MM.1S (cell line): ENCODE data around the gene SLC38A6.

Source experiments
- CTCF ChIP-seq: fragments of 300-600 bp; sonication (generic); IDR thresholded peaks from 2 replicates; pipeline ENCODE4 v1.5.1; 2016; ENCODE audit warnings: antibody characterized with exemption, low read length, mixed read lengths
- EZH2 ChIP-seq: fragments of 300-600 bp; sonication (generic); optimal IDR thresholded peaks from 2 replicates; pipeline ENCODE3; 2017; ENCODE audit warnings: low read depth, mild to moderate bottlenecking, antibody characterized with exemption, low read length, mixed read lengths

- TF ChIP-seq CTCF: no peak
- TF ChIP-seq EZH2: no peak
Observed at GRCh38 chr14:60935319-60935718, 45.7 kb upstream of the SLC38A6 start.
